Measurements from ENCODE around the gene PRKAG2.

DNA sequence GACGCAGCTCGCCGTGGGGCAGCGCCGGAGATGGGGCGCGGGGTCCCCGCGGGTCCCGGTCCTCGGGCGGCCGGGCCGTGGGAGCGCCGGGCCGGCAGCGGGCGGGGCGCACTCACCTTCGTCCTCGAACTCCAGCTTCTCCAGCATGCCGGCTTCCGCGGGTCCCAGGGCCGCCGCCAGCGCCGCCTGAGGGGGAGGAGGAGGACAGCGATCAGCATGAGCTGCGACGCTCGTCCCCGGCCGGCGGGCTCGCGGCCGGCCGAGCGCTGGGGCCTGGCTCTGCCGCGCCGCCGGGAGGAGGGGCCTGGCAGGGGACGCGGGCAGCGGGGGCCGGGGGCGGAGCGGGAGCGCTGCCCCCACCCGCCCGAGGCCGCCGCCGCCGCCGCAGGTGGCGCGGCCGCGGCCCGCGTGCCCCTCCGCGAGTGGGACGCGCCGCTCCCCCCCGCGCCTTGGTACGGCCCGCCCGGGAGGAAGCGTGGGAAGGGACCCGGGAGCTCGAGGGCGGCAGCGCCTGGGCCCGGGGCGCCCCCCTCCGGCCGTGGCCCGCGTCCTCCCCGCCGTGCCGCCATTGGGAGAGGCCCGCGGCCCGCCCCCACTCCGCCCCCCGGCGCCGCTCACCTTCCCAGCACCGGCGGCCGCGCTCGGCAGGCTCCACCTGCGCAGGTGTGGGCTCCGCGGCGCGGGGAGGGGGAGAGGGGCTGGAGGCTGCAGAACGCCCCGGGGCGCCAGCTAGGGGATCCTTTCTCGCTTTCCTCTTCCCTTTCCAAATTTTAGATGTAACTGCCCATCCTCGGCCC lies 244.8 kb downstream of the PRKAG2 start:
- TF ChIP-seq CTCF (IDR thresholded peaks at IDR 0.05; ENCODE audit: low read depth, low read length) (peak; percentile 11), POLR2A (IDR thresholded peaks at IDR 0.05; ENCODE audit: extremely low read depth, insufficient read length) (no peak), MYC (IDR thresholded peaks at IDR 0.05; ENCODE audit: low read depth, low read length) (no peak), MAX (IDR thresholded peaks at IDR 0.05; ENCODE audit: low read depth, low read length) (no peak)

Measured in NB4 (cell line).